ENCODE data around the gene TSPAN32.
"Not testable (repeated sequence)": the region's sequence is repeated elsewhere in the genome, so short reads cannot be mapped to it uniquely, and the experiment has no call there.

The TSPAN32 gene

DNA sequence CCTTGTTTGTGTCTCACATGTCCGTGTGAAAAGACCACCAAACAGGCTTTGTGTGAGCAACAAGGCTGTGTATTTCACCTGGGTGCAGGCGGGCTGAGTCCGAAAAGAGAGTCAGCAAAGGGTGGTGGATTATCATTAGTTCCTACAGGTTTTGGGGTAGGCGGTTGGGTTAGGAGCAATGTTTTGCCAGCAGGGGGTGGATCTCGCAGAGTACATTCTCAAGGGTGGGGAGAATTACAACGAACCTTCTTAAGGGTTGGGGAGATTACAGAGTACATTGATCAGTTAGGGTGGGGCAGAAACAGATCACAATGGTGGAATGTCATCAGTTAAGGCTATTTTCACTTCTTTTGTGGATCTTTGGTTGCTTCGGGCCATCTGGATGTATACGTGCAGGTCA lies 36.9 kb downstream of the TSPAN32 start:
- DNase-seq (ENCODE audit: low read depth, low spot score) = not testable (repeated sequence)

DNA sequence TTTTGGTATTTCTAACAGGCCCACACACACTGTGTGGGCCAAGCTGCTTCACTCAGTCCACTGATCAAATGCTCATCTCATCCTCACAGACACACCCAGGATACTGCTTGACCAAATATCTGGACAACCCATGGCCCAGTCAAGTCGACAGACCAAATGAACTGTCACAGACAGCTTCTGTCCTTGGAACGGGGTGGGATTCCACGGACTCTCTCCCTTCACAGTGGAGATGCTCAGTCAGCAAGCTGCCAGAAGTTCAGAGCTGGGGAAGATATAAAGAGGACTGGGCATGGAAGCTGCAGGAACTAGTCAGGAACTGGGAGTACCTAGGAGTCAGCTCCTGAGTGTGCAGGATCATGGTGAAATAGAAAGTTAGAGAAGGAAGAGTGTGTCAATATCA lies 40.7 kb downstream of the TSPAN32 start:
- DNase-seq (ENCODE audit: low read depth, low spot score) = no peak

DNA sequence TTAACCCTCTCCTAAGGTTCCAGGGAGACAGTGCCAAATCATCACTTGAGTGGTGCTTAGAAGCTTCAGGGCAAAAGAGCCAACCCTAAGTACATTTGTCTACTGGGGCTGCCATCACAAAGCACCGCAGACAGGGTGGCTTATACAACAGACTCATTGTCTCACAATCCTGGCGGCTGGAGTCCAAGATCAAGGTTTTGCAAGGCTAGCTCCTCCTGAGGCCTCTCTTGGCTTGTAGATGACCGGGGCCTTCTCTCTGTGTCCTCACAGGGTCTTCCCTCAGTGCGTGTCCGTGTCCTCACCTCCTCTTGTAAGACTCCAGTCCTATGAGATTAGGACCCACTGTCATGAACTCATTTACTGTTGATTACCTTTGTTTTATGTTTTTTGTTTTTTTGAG lies 41.2 kb downstream of the TSPAN32 start:
- no peak for DNase-seq (ENCODE audit: low read depth, low spot score)

DNA sequence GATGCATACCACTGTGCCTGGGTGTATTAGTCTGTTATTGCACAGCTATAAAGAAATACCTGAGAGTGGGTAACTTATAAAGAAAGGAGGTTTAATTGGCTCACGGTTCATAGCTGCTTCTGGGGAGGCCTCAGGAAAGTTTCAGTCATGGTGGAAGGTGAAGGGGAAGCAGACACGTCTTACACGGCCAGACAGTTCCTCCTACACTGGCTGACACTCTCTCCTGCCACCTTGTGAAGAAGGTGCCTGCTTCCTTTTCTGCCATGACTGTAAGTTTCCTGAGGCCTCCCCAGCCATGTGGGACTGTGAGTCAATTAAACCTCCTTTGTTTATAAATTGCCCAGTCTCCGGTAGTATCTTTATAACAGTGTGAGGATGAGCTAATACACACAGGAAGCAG lies 41.7 kb downstream of the TSPAN32 start:
- DNase-seq (ENCODE audit: low read depth, low spot score) = no peak

DNA sequence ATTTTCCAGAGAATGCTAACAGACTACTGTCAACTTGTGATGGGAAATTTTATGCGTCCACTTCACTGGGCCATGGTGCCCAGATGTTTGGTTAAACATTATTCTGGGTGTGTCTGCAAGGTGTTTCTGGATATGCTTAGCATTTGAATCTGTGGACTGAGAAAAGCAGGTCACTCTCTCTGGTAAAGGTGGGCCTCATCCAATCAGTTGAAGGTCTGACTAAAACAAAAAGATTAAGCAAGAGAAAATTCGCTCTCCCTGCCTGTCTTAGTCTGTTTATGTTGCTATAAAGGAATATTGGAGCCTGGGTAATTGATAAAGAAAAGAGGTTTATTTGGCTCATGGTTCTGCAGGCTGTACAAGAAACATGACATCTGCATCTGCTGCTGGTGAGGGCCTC lies 43.2 kb downstream of the TSPAN32 start:
- DNase-seq (ENCODE audit: low read depth, low spot score) = no peak

DNA sequence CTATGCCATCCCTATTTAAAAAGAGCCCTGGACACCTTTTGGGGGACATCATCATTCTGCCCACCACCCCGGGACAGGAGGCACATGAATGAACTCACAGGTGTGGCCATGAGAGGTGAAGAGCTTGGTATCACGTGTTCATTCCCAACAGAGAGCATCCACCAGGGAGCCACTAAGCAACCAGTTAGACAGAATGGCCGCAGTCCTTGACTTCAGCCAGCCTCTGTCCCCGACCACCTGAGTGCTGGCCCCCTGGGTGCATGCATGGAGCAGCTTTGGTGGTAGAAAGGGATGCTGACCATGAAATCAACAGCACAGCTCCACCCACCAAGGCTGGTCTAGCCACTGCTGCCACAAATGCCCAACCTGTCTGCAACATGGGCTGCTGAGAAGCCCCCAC lies 44.2 kb downstream of the TSPAN32 start:
- DNase-seq (ENCODE audit: low read depth, low spot score) = no peak

DNA sequence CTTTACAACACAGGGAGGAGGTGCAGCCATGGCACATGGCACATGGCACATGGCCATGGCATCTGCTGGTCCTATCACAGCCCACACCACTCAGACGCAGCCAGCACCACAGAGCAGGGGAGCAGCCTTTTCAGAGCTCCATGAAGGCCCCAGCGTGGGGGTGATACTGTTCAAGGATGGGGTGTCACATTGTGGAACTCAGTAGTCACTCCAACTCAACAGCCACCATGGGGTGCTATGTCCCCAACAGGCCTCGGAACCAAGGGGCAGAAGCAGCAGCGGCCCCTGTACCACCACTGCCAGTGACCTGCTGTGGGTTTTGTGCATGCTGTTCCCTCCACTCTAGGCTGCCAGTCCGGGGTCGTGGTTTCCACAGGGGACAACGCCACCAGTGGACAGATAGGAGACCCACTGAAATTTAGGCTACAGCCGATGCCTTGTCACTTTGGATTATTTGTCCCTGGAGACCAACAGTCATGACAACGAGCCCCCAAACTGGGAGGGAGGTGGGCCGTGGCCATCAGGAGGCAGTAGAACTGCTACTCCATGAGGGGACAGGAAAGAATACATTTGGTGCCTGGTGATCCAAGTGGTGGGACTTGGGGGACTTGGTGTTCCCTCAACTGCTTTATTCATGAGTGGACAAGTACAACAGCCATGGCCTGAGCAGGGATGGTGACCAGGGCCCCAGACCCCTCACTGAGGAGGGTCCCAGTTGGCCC lies 44.9 kb downstream of the TSPAN32 start:
- DNase-seq (ENCODE audit: low read depth, low spot score) = no peak

DNA sequence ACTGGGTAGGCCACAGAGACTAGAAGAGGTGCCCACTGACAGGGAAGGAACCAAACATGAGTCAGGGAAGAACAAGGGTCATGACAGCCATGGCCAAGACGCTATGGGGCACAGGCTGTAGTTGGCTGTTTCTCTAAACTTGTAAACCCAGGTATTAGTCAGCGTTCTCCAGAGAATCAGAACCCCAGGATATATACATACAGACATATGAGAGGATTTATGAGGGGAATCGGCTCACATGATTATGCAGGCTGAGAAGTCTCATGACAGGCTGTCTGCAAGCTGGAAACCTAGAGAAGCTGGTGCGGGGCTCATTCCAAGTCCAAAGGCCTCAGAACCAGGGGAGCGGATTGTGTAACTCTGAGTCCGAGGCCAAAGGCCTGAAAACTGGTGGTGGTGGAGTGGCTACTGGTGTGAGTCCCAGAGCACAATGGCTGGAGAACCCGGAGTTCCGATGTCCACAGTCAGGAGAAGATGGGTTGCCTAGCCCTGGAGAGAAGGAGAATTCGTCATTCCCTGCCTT lies 45.6 kb downstream of the TSPAN32 start:
- DNase-seq (ENCODE audit: low read depth, low spot score) = no peak

DNA sequence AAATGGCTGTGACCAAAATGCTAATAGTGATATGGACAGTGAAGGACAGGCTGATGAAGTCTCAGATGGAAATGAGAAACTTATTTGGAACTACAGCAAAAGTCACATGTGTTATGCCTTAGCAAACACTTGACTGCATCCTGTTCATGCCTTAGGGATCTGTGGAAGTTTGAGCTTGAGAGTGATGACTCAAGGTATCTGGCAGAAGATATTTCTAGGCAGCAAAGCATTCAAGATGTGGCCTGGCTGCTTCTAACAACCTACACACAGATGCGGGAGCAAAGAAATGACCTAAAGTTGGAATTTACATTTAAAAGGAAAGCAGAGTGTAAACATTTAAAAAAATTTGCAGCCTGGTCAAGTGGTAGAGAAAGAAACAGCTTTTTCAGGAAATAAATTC lies 47.2 kb downstream of the TSPAN32 start:
- no peak for DNase-seq (ENCODE audit: low read depth, low spot score)

DNA sequence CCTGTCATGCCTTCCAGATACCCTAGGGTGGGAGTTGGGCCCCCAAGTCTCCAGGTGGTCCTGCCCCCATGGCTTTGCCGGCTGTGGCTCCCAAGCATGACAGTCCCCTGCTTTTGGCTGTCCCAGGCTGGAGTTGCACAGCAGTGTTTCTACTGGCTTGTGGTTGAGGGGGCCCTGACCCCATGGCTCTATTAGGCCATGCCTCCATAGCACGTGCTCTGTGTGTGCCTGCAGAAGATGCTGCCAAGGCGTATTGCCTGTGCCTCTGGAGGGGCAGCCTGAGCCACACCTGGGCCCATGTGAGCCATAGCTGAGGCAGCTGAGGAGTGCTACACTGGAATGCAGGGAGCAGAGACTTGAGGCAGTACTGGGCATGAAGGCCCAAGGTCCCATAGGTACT lies 49.9 kb downstream of the TSPAN32 start:
- DNase-seq (ENCODE audit: low read depth, low spot score) = no peak

DNA sequence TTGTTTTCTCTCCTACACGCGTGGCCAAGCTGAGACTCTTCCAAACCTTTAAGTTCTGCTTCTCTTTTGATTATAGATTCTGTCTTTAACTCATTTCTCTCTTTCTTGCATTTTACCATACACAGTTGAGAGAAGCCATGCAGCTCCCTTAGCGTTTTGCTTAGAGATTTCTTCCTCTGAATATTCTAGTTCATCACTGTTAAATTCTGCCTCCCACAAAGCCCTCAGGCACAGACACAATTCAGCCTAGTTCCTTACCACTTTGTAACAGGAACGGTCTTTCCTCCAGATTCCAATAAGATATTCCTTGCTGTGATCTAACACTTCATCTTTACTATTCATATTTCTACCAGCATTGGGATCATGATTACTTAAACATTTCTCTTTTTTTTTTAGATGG lies 50.6 kb downstream of the TSPAN32 start:
- DNase-seq (ENCODE audit: low read depth, low spot score) = no peak

DNA sequence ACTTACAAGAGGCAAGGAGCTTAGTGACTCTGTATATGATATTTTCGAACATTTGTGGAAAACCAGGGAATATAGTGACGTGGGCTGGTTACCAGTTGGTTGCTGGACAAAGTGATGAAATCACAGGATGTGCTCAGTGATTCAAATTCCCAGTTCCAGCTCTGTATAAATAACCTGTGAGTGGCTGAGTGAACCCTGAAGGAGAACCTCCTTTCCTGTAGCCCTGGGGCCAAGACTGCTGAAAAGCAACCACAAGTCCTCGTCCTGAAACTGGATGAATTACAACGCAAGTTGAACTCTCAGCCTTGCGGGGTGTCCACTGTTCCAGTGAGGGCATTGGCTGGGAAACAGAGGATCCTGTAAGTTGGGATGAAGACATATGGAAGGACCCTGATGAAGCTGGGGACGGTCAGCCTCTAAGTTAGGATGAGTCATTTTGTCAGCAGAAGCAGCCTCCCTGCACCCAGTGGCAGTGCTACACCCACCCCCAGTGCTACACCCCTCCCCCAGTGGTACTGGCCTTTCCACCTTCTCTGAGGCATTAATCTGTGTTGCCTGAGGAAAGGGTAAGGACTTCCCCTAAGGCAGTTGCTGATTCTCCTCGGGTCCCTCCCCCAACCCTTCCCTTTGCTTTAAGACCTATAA lies 53.3 kb downstream of the TSPAN32 start:
- no peak for DNase-seq (ENCODE audit: low read depth, low spot score)

DNA sequence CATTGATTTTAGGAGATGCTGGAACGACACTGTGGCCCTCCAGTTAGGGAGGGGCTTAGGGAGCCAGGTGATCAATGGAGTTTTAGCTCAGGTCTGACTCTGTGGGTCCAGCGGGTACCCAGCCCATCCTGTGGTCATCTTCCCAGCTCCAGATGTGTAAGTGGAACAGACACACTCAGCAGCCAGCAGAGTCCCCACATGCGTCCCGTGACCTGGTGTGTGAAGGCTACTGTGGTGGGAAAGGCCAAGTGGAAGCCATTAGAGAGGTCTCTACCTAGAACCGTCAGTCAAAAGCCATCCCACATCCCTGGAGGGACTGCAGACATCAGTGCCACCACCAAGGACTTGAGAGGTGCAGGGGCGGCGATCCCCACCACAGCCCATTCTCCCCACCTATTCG lies 55.4 kb downstream of the TSPAN32 start:
- no peak for DNase-seq (ENCODE audit: low read depth, low spot score)

DNA sequence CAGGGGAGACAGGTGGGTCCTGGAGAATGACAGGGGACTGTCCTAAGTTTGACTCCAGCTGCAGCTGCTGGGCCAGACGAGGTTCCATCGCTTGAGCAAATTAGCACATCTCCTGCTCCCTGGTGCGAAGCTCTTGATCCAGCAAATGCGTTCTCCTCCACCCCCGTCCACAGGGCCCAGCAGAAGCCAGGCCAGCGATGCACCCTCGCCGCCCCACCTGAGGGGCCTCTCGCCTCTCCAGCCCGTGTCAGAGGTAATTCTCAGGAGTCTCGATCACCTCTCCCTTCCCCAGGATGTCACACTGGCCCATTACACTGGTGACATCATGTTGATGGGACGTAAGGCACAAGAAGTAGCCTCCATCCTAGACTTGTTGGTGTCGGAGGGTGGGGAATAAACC lies 55.8 kb downstream of the TSPAN32 start:
- DNase-seq (ENCODE audit: low read depth, low spot score) = not testable (repeated sequence)

DNA sequence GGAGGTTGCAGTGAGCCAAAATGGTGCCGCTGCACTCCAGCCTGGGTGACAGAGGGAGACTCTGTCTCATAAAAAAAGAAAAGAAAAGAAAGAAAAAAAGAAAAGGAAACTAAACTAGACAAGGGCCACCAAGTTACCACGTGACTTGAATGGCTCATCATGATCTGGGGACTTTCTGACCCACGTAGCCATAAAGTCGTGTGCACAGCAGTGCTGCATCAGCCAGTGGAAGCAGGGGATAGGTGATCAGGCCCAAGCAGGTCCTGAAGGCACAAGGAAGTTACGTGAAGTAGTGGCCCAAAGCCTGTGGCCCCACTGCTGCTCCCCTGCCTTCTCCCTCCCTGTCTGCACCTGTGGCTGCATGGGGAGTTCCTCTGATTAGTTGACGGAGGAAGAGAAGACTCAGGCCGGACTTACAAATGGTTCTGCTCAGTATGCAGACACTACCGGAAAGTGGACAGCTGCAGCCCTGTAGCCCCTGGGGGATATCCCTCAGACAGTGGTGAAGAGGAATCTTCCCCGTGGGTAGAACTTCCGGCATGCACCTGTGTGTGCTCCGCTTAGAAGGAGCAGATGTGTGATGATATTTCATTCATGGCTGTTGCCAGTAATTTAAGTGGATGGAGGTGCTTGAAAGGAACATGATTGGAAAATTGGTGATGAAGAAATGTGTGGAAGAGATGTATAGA lies 57.1 kb downstream of the TSPAN32 start:
- no peak for DNase-seq (ENCODE audit: low read depth, low spot score)

DNA sequence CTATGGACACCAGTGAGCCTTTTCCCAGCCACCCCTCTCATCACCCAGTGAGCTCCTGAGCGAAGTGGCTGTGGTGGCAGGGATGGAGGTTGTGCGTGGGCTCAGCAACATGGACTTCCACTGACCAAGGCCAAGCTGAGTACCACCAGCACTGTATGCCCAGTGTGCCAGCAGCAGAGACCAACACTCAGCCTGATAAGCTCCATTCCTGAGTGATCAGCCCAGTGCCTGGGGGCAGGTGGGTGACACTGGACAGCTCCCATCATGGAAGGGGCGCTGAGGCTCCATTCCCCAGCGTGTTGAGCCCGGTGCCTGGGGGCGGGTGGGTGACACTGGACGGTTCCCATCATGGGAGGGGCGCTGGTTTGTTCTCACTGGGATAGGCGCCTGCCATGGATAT lies 57.7 kb downstream of the TSPAN32 start:
- no peak for DNase-seq (ENCODE audit: low read depth, low spot score)

DNA sequence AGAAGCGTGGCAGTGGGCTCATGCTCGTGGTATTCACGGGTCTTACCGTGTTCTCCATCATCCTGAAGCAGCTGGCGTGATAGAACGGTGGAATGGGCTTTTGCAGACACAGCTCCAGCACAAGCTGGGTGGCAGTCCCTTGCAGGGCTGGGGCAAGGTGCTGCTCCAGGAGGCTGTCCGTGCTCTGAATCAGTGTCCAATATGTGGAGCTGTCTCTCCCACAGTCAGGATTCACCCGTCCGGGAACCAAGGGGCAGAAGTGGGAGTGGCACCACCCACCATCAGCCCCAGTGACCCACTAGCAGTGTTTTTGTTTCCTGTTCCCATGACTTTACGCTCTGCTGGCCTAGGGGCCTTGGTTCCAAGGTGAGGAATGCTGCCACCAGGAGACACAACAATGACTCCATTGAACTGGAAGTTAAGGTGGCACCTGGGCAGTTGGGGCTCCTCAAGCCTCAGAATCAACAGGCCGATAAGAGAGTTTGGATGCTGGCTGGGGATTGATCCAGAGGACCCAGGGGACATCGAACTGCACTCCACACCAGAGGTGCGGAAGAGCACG lies 58.3 kb downstream of the TSPAN32 start:
- DNase-seq (ENCODE audit: low read depth, low spot score) = no peak

DNA sequence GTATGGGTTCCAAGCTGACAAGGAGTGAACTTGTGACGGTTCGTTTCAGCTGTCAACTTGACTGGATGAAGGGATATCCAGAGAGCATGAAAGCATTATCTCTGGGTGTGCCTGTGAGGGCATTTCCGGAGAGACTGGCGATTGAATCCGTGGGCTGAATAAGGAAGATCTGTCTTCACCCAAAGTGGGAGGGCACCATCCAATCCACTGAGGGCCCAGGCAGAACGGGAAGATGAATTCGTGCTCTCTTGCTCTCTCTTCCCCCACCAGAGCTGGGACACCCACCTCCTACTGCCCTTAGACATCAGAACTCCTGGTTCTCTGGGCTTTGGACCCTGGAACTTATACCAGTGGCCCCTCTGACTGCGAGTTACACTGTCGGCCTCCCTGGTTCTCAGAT lies 59.8 kb downstream of the TSPAN32 start:
- DNase-seq (ENCODE audit: low read depth, low spot score) = no peak

DNA sequence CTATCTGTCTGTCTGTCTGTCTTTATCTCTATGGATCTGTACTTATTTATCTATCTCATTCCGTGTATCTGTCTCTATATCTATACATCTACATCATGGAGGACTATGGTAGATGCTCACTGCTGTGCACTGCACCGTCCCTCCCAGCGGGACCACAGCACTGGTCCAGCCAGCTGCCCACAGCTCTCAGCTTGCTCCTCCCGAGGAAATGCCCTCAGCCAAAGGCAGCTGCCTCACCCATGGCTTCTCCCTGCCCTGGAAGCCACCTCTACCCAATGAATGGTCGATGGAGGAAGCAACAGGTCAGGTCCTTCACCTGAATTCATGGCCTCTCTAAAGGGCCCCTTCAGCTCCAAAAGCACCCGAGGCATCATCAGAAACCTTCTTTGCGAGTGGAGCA lies 60.6 kb downstream of the TSPAN32 start:
- DNase-seq (ENCODE audit: low read depth, low spot score) = no peak

DNA sequence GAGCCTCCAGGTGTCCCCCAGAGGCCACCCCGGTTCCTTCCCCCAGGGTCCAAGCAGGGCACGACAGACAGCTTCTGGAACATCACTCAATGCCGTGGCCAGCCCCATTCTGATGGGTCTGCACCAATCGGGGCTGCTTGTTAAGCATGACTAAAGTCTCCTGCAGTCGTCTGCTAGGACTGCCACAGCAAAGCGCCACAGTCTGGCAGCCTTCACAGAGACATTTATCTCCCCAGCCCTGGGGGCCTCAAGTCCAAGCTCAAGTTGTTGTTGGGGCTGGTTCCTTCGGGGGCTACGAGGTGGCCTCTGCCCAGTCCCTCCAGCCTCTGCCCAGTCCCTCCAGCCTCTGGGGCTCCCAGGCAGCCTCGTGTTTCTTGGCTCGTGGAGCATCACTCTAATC lies 61.3 kb downstream of the TSPAN32 start:
- DNase-seq (ENCODE audit: low read depth, low spot score) = no peak

DNA sequence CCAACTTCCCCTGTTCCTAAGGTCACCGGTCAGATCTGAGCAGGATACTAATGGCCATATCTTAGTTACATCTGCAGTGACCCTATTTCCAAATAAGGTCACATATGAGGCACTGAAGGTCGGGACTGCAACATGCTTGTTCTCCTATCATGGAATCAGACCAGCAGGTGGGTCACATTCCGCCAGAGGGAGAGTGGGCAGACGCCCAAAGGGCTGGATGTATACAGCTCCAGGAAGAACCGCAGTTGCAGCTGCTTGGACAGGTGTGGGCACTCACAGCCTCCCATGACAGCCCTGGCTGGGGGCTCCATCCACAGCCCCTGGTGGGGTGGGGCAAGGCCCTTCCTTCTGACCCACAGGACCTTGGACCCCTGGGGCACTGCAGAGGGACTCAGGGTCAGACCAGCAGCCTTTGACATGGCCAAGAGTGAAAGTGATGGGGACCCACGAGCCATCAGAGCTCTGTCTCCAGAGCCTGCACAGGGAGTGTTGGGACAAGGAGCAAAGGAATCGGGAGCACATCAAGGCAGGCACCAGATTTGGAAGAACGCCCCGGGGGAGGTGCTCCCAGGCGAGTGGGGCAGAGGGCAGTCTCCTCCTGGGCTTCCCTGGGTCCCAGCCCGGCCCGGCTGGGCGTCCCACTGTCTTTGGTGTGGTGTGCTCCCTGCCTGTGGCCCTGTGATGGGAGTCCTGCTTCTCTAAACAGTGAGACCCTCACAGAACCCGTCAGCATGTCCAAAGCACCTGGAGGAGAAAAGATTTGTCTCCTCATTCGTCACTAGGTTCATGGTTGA lies 62.0 kb downstream of the TSPAN32 start:
- no peak for DNase-seq (ENCODE audit: low read depth, low spot score)

DNA sequence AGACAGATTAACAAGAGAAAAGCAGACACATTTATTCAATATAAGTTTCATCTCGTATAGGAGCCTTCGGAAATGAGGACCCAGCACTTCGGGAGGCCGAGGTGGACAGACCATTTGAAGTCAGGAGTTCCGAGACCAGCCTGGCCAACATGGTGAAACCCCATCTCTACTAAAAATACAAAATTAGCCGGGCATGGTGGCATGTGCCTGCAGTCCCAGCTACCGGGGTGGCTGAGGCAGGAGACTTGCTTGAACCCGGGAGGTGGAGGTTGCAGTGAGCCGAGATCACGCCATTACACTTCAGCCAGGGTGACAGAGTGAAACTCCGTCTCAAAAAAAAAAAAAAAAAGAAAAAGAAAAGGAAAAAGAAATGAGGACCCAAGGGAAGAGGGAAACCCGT lies 62.6 kb downstream of the TSPAN32 start:
- not testable (repeated sequence) for DNase-seq (ENCODE audit: low read depth, low spot score)

All from smooth muscle cell of the brain vasculature (primary cell).